Astrocyte (in vitro differentiated cells and primary cell): ENCODE measurements around the gene C15orf61. TPM values are rescaled to one million over a fixed set of nuclear protein-coding genes. Genes with fewer than 3 reads are reported as not detected.

ENCODE experiments used
- DNase-seq: peaks from one replicate; pipeline ENCODE4 v3.0.0-alpha.2; 2010; ENCODE audit warnings: low read depth
- FAIRE-seq: peaks from 2 replicates; lab custom pipeline; 2011; peaks lifted over from hg19 to GRCh38; lab: Jason Lieb, UNC
- H2AFZ ChIP-seq: 2 replicates; pipeline ENCODE4 v1.6.0; 2012; ENCODE audit warnings: low read depth, low read length, inconsistent platforms
- H3K27ac ChIP-seq: 2 replicates; pipeline ENCODE4 v1.5.1; 2011; ENCODE audit warnings: low read depth, low read length, inconsistent platforms
- H3K27me3 ChIP-seq: 2 replicates; pipeline ENCODE4 v1.6.0; 2011; ENCODE audit warnings: low read length, inconsistent platforms; ENCODE audit not compliant: insufficient read depth
- H3K36me3 ChIP-seq: 2 replicates; pipeline ENCODE4 v1.5.1; 2011; ENCODE audit warnings: low read length, inconsistent platforms; ENCODE audit not compliant: insufficient read depth
- H3K4me1 ChIP-seq: 2 replicates; pipeline ENCODE4 v1.5.1; 2011; ENCODE audit warnings: low read length, inconsistent platforms; ENCODE audit not compliant: insufficient read depth
- H3K4me2 ChIP-seq: 2 replicates; pipeline ENCODE4 v1.6.0; 2012; ENCODE audit warnings: low read length, inconsistent platforms
- H3K4me3 ChIP-seq: 2 replicates; pipeline ENCODE4 v1.5.1; 2011; ENCODE audit warnings: low read depth, mild to moderate bottlenecking, low read length, inconsistent platforms; ENCODE audit not compliant: insufficient read depth
- H3K79me2 ChIP-seq: 2 replicates; pipeline ENCODE4 v1.6.0; 2012; ENCODE audit warnings: mild to moderate bottlenecking, low read length, inconsistent platforms; ENCODE audit not compliant: insufficient read depth
- H3K9ac ChIP-seq: 2 replicates; pipeline ENCODE4 v1.6.0; 2012; ENCODE audit warnings: mild to moderate bottlenecking, low read length, inconsistent platforms
- H3K9me3 ChIP-seq: 2 replicates; pipeline ENCODE4 v1.5.1; 2012; ENCODE audit warnings: low read depth, mild to moderate bottlenecking, low read length, inconsistent platforms; ENCODE audit not compliant: insufficient read depth
- H4K20me1 ChIP-seq: 2 replicates; pipeline ENCODE4 v1.6.0; 2012; ENCODE audit warnings: low read length, inconsistent platforms; ENCODE audit not compliant: insufficient read depth
- H3K27ac Mint-ChIP-seq: one replicate; pipeline ENCODE4 v1.8.0; 2021; ENCODE audit warnings: mild to moderate bottlenecking, mixed read lengths; ENCODE audit not compliant: unreplicated experiment
- H3K27me3 Mint-ChIP-seq: one replicate; pipeline ENCODE4 v1.8.0; 2021; ENCODE audit warnings: low read depth, mixed read lengths; ENCODE audit not compliant: unreplicated experiment
- H3K36me3 Mint-ChIP-seq: one replicate; pipeline ENCODE4 v1.8.0; 2021; ENCODE audit warnings: low read depth, mixed read lengths; ENCODE audit not compliant: unreplicated experiment
- H3K4me1 Mint-ChIP-seq: one replicate; pipeline ENCODE4 v1.8.0; 2021; ENCODE audit warnings: low read depth, mixed read lengths; ENCODE audit not compliant: unreplicated experiment
- H3K4me3 Mint-ChIP-seq: one replicate; pipeline ENCODE4 v1.8.0; 2021; ENCODE audit warnings: mild to moderate bottlenecking, moderate library complexity, mixed read lengths; ENCODE audit not compliant: unreplicated experiment
- H3K9me3 Mint-ChIP-seq: one replicate; pipeline ENCODE4 v1.8.0; 2021; ENCODE audit warnings: mild to moderate bottlenecking, mixed read lengths; ENCODE audit not compliant: unreplicated experiment
- EZH2 ChIP-seq: IDR thresholded peaks from 2 replicates; pipeline ENCODE4 v1.6.1; 2012; ENCODE audit warnings: mild to moderate bottlenecking, low read length, inconsistent platforms; ENCODE audit not compliant: insufficient read depth
- total RNA-seq: library from RNA; stranded (reverse); gene quantifications from 2 replicates; pipeline ENCODE4 v1.2.1, GENCODE V29; 2021
- TF ChIP-seq, protein P1 (sequence below): IDR thresholded peaks from 2 replicates; pipeline ENCODE4 v1.5.1; 2011; ENCODE audit warnings: low read depth, mild to moderate bottlenecking, inconsistent platforms, low read length, moderate library complexity; ENCODE audit not compliant: insufficient read depth

C15orf61 gene
- total RNA-seq, 1 donor from 2014 or later: 4.7 TPM

DNA sequence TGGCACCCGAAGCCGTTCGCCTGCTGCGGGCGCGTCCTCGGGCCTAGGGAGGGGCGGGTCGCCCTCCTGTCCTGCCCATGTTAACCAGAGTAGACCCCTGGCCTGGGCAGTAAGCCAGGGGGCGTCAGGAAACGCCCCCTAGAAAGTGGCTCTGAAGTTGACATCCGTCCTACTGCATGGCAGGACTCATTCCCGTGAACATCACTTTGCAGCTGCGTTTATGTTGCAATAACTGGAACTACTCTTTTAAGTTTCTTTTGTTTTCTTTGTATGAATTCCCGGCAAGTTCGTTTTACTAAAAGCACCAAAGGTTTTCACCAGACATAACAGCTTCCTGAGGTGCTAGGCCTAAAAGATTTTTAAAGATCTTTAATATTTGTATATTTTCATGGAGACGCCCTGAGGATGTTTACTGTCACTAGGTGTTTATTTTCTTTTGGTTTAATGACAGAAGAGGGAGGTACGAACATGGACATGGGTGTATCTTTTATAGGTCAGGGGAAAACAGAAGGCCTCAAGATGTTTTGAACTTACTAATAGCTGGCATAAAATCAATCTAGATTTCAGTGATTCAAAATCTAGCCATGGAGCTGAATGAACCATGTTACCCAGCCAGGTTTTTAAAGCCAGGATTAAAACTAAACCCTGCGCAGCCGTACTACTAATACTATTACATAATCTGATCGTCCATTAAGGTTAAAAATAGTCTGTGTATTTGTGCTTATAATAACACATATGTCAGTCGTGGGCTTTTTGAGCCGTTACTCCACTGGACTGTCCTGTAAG is 1.0 kb downstream of the C15orf61 start:
- Mint-ChIP-seq H3K4me3 (peak overlapping the region; percentile 86), H3K27ac (no peak overlapping the region), H3K9me3 (no peaks in the 10 kb centered on the region), H3K4me1 (peaks cover 10% of the 10 kb centered on the region), H3K27me3 (no peaks in the 10 kb centered on the region), H3K36me3 (no peaks in the 10 kb centered on the region)
- Histone ChIP-seq H3K4me2 (peak overlapping the region; percentile 87), H4K20me1 (peaks cover 5% of the 10 kb centered on the region), H3K4me3 (peak overlapping the region; percentile 74), H3K27me3 (no peaks in the 10 kb centered on the region), H3K79me2 (peaks cover 41% of the 10 kb centered on the region), H3K4me1 (peaks cover 5% of the 10 kb centered on the region), H3K9ac (peak overlapping the region; percentile 86), H3K27ac (peak overlapping the region; percentile 91), H2AFZ (peak overlapping the region; percentile 100), H3K9me3 (no peaks in the 10 kb centered on the region), H3K36me3 (no peaks in the 10 kb centered on the region)
- TF ChIP-seq, protein P1, sequence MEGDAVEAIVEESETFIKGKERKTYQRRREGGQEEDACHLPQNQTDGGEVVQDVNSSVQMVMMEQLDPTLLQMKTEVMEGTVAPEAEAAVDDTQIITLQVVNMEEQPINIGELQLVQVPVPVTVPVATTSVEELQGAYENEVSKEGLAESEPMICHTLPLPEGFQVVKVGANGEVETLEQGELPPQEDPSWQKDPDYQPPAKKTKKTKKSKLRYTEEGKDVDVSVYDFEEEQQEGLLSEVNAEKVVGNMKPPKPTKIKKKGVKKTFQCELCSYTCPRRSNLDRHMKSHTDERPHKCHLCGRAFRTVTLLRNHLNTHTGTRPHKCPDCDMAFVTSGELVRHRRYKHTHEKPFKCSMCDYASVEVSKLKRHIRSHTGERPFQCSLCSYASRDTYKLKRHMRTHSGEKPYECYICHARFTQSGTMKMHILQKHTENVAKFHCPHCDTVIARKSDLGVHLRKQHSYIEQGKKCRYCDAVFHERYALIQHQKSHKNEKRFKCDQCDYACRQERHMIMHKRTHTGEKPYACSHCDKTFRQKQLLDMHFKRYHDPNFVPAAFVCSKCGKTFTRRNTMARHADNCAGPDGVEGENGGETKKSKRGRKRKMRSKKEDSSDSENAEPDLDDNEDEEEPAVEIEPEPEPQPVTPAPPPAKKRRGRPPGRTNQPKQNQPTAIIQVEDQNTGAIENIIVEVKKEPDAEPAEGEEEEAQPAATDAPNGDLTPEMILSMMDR: no peak
- no peak for TF ChIP-seq EZH2
- no peak for FAIRE-seq
- DNase-seq: peak; percentile 39

DNA sequence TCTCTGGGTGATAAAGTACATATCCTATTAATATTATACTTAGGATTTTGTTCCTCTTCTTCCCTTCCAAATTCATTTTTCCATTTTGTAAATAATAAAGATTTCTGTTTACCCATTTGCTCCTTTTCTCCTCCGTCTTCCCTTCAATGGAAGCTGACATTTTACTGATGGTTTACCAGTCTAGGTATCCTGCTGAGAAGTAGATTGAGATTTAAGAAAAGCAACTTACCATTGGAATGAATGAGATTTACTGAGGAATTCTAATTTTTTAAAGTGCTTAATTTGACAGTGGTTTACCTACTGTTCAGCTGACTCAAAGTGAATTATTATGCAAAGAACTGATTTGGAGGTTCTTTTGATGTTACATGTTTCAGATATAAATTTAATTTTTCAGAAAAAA is 2.4 kb downstream of the C15orf61 start:
- no peak overlapping the region for H3K4me3 ChIP-seq
- Mint-ChIP-seq H3K27ac (no peak overlapping the region), H3K4me1 (peaks cover 10% of the 10 kb centered on the region), H3K36me3 (peaks cover 3% of the 10 kb centered on the region), H3K9me3 (no peaks in the 10 kb centered on the region), H3K27me3 (no peaks in the 10 kb centered on the region), H3K4me3 (peak overlapping the region; percentile 60)
- DNase-seq: no peak
- no peaks in the 10 kb centered on the region for H3K36me3 ChIP-seq
- H3K79me2 ChIP-seq: peaks cover 41% of the 10 kb centered on the region
- no peak for TF ChIP-seq EZH2
- TF ChIP-seq, protein P1: no peak
- H3K27ac ChIP-seq: no peak overlapping the region
- no peaks in the 10 kb centered on the region for H3K27me3 ChIP-seq
- H2AFZ ChIP-seq: no peak overlapping the region
- peak overlapping the region; percentile 87 for H3K4me2 ChIP-seq
- no peak for FAIRE-seq
- peaks cover 5% of the 10 kb centered on the region for H4K20me1 ChIP-seq
- no peak overlapping the region for H3K9ac ChIP-seq
- H3K4me1 ChIP-seq: peaks cover 5% of the 10 kb centered on the region
- H3K9me3 ChIP-seq: no peaks in the 10 kb centered on the region

DNA sequence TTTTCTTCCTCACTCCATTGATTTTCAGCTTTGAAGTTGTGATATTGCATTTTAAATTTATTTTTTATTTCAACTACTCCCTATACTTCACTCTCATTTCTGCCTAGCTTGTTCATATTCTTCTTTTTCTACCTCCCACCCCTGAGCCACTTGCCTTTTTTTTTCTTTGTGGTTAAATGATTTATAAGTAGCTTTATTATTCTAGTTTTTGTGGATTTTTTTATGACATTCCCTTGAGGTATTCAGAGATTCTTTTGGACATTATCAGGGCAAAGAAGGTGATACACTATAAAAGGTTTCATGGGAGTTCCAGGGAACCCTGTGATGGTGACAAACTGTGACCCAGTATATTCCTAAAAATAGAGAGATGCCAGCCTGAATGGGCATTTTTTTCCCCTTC is 3.3 kb downstream of the C15orf61 start:
- H3K4me3 Mint-ChIP-seq: no peak overlapping the region
- TF ChIP-seq EZH2: no peak
- TF ChIP-seq, protein P1: no peak
- no peaks in the 10 kb centered on the region for H3K36me3 ChIP-seq
- no peak for DNase-seq
- no peak overlapping the region for H3K9ac ChIP-seq
- H2AFZ ChIP-seq: no peak overlapping the region
- no peaks in the 10 kb centered on the region for H3K27me3 ChIP-seq
- H3K27ac Mint-ChIP-seq: no peak overlapping the region
- H3K27me3 Mint-ChIP-seq: no peaks in the 10 kb centered on the region
- H3K4me1 ChIP-seq: peaks cover 5% of the 10 kb centered on the region
- H4K20me1 ChIP-seq: peaks cover 5% of the 10 kb centered on the region
- FAIRE-seq: no peak
- H3K9me3 ChIP-seq: no peaks in the 10 kb centered on the region
- H3K4me1 Mint-ChIP-seq: peaks cover 10% of the 10 kb centered on the region
- H3K4me2 ChIP-seq: no peak overlapping the region
- no peak overlapping the region for H3K4me3 ChIP-seq
- no peaks in the 10 kb centered on the region for H3K9me3 Mint-ChIP-seq
- H3K27ac ChIP-seq: no peak overlapping the region
- H3K79me2 ChIP-seq: peaks cover 41% of the 10 kb centered on the region
- H3K36me3 Mint-ChIP-seq: peaks cover 3% of the 10 kb centered on the region
